PFSK-1 (cell line): ENCODE data around the gene PROX1.

Experiments used
- POLR2AphosphoS5 ChIP-seq: IDR thresholded peaks from 2 replicates; pipeline ENCODE4 v1.6.1; 2012; ENCODE audit warnings: low read depth, mild to moderate bottlenecking, control low read depth, low read length, moderate library complexity
- SIN3A ChIP-seq: IDR thresholded peaks from 2 replicates; pipeline ENCODE4 v1.6.1; 2012; ENCODE audit warnings: mild to moderate bottlenecking, low read length, moderate library complexity, borderline replicate concordance; ENCODE audit not compliant: insufficient read depth
- TAF1 ChIP-seq: IDR thresholded peaks from 2 replicates; pipeline ENCODE4 v1.6.1; 2012; ENCODE audit warnings: low read length, control low read depth, borderline replicate concordance; ENCODE audit not compliant: insufficient read depth

DNA sequence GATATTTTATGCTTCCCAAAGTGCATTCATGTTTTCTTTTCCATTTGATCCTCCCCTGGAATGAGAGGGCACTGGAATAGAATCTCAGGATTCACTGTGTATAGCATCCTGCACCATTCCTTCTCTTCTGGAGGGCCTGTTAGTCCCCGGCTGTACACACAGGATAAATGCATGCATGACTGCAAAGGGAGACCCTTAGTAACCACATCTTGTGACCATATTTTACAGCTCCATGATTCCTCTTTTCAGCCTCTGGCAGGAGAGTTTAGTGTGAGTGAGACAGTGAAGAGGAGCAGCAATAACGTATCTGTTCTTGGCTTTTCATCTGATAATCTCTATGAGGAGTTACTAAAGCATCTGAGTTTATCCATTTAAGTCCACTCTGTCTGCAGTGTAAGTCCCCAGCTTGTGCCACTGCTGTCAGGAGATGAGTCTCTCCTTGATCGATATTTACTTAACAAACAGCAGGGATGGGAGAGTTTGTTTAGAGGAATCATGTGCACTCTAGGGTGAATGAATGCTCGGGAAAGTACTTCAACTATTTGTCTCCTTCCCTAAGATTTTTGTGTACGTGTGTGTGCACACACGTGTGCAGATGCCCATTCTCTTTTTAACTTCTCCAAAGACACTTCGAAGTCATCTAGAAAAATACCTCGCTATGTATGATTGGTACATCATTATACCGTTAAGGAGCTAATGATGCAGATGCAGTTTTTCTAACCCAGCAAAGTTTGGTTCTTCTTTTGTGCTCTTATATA is 41.1 kb downstream of the PROX1 start:
- TF ChIP-seq SIN3A, result no peak
- TF ChIP-seq POLR2AphosphoS5, result no peak
- TF ChIP-seq TAF1, result no peak
